H1 (cell line): ENCODE results near the gene GGCX. TPM values are rescaled to one million over a fixed set of nuclear protein-coding genes. Genes with fewer than 3 reads are reported as not detected.

ENCODE experiments used
- ATF2 ChIP-seq: IDR thresholded peaks from 2 replicates; pipeline ENCODE4 v1.6.1; 2012; ENCODE audit warnings: low read length, inconsistent platforms
- BCL11A ChIP-seq, 2 experiments: IDR thresholded peaks; one replicate each; pipeline ENCODE4 v1.6.1; 2011; ENCODE audit warnings: low read depth in 2 of 2, low read length in 2 of 2, mild to moderate bottlenecking in 2 of 2
- CEBPB ChIP-seq: IDR thresholded peaks from 2 replicates; pipeline ENCODE4 v1.6.1; 2012; ENCODE audit warnings: low read depth, low read length
- EZH2 ChIP-seq: fragments of 200-600 bp; sonication (generic); IDR thresholded peaks from 2 replicates; pipeline ENCODE4 v1.7.1; 2012; ENCODE audit warnings: low read depth, mild to moderate bottlenecking, moderate library complexity, low read length, inconsistent platforms; ENCODE audit not compliant: severe bottlenecking
- HDAC6 ChIP-seq: IDR thresholded peaks from one replicate; pipeline ENCODE4 v1.7.1; 2012; ENCODE audit warnings: low read depth, mild to moderate bottlenecking, inconsistent platforms, low read length, moderate library complexity
- JUND ChIP-seq: IDR thresholded peaks from 2 replicates; pipeline ENCODE4 v1.6.1; 2011; ENCODE audit warnings: mild to moderate bottlenecking, improper control_type of control experiment, low read length
- KDM1A ChIP-seq: fragments of 200-600, 300-600 bp; sonication (generic); IDR thresholded peaks from 2 replicates; pipeline ENCODE4 v1.7.1; 2016; ENCODE audit warnings: mild to moderate bottlenecking, low read length, borderline replicate concordance
- KDM4A ChIP-seq: IDR thresholded peaks from one replicate; pipeline ENCODE4 v1.7.1; 2012; ENCODE audit warnings: low read depth, mild to moderate bottlenecking, moderate library complexity, low read length, inconsistent platforms; ENCODE audit not compliant: severe bottlenecking
- NANOG ChIP-seq: IDR thresholded peaks from 2 replicates; pipeline ENCODE4 v1.6.1; 2011; ENCODE audit warnings: low read length, low read depth, mild to moderate bottlenecking, inconsistent platforms; ENCODE audit not compliant: insufficient read depth, poor library complexity, severe bottlenecking
- NRF1 ChIP-seq: IDR thresholded peaks from 2 replicates; pipeline ENCODE4 v1.6.1; 2011; ENCODE audit warnings: mild to moderate bottlenecking, low read depth, low read length, improper control_type of control experiment
- PHF8 ChIP-seq: fragments of 200-600 bp; sonication (generic); conservative IDR thresholded peaks from 2 replicates; pipeline ENCODE4 v1.7.1; 2012; ENCODE audit warnings: low read depth, mild to moderate bottlenecking, inconsistent platforms, low read length, moderate library complexity
- POLR2AphosphoS5 ChIP-seq: IDR thresholded peaks from 2 replicates; pipeline ENCODE4 v1.6.1; 2011; ENCODE audit warnings: low read depth, low read length
- RFX5 ChIP-seq: IDR thresholded peaks from 2 replicates; pipeline ENCODE4 v1.6.1; 2011; ENCODE audit warnings: low read depth, low read length, improper control_type of control experiment, borderline replicate concordance
- RXRA ChIP-seq: IDR thresholded peaks from 2 replicates; pipeline ENCODE4 v1.6.1; 2011; ENCODE audit warnings: low read depth, mild to moderate bottlenecking, low read length, moderate library complexity; ENCODE audit not compliant: insufficient read depth
- SIRT6 ChIP-seq: IDR thresholded peaks from one replicate; pipeline ENCODE4 v1.7.1; 2012; ENCODE audit warnings: low read length, inconsistent platforms
- TAF7 ChIP-seq: optimal IDR thresholded peaks from 2 replicates; pipeline ENCODE3; 2011; ENCODE audit warnings: low read depth, mild to moderate bottlenecking, inconsistent platforms, low read length, moderate library complexity, borderline replicate concordance
- ZNF274 ChIP-seq: IDR thresholded peaks from 2 replicates; pipeline ENCODE4 v1.7.0; 2012; ENCODE audit warnings: low read length, borderline replicate concordance; ENCODE audit errors: extremely low read depth
- polyA plus RNA-seq, 7 experiments: library from polyadenylated mRNA; depleted of rRNA in 3 of 7; stranded (reverse) in 5 of 7; unstranded in 2 of 7; fragments of >200 nt in 5 of 7; fragments of 200-250 nt in 2 of 7; gene quantifications; 1 replicate in 5 of 7; 2 replicates in 1 of 7; 4 replicates in 1 of 7; pipeline versions ENCODE4 v1.2.1 to v1.2.3, GENCODE V29; 2011 to 2013; ENCODE audit warnings: missing spikeins in 2 of 7, mixed read lengths in 2 of 7
- total RNA-seq: library from RNA; stranded (reverse); fragmentation: NEBNext Ultra II Directional; extraction: Animal tissue kit (Norgen Biotek cat#: 25700); gene quantifications from 2 replicates; pipeline ENCODE4 v1.2.1, GENCODE V29; 2021
- TF ChIP-seq, protein P1 (sequence below): IDR thresholded peaks from 2 replicates; pipeline ENCODE4 v1.6.1; 2012; ENCODE audit warnings: inconsistent platforms

GGCX gene
- total and polyA plus RNA-seq, 2 of the 8 experiments (the other 6 are each of a cell fraction or from before 2014, with no cell fraction given) = 29.4 to 33.8 TPM

DNA sequence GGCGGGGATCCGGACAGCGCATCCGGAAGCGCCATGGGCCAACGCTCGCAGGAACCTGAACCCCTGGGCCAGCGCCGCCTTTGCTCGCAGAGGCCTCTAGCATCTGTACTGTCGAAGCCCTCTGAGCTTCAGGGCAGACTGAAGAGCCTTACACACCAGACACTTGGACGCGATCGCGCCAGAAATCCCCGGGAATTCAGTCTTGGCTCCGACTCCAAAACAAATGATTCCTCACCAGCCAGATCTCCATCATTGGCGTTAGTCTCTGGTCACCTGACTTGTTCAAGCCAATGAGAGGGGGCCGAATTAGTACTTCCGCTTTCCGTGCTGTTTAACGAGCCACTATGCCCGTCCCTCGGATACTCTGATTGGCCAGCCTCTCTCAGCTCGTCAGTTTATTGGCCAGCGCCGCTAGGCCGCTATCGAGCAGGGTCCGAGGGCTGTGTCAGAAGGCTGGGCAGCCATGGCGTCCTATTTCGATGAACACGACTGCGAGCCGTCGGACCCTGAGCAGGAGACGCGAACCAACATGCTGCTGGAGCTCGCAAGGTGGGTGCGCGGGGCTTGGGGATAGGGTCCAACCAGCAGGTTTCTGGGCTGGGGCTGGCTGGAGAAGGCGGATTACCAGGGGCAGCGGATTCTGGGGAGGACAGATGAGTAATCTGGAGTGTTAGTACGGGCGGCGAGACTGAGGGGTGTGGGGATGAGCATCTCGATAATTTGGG lies 34.2 kb upstream of the GGCX start, which contains the start of gene RNF181 (continued):
- TF ChIP-seq ZNF274 (no peak), NANOG (no peak), TAF7 (peak; percentile 54), POLR2AphosphoS5 (peak; percentile 81), NRF1 (no peak), PHF8 (peak; percentile 80), CEBPB (no peak), JUND (no peak), HDAC6 (no peak), EZH2 (no peak), RFX5 (no peak), ATF2 (no peak), SIRT6 (no peak), RXRA (no peak), BCL11A (IDR thresholded peaks at IDR 0.05; ENCODE audit: low read depth in 2 of 2, low read length in 2 of 2) (no peak), KDM1A (no peak), KDM4A (peak; percentile 70)
- TF ChIP-seq, protein P1, sequence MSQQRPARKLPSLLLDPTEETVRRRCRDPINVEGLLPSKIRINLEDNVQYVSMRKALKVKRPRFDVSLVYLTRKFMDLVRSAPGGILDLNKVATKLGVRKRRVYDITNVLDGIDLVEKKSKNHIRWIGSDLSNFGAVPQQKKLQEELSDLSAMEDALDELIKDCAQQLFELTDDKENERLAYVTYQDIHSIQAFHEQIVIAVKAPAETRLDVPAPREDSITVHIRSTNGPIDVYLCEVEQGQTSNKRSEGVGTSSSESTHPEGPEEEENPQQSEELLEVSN = no peak
